ENCODE data around the gene TUB. TPM values are rescaled to one million over a fixed set of nuclear protein-coding genes. Genes with fewer than 3 reads are reported as not detected.

The TUB gene
- 0.10 TPM in 1 of 2 replicates, not detected in the other for total RNA-seq
- total RNA-seq (2013): 0.21 TPM
- 0.03 and 0.06 TPM in 2 replicates for polyA plus RNA-seq
- not detected in 2 replicates for polyA minus RNA-seq

- Histone ChIP-seq H3K9me3 (ENCODE audit: control extremely low read depth in 1 of 3, control insufficient read depth in 2 of 3, insufficient read depth in 1 of 3, low read length in 2 of 3) (peaks cover 0 to 2% (median 0%) of the 10 kb centered on the region in 3 donors), H3K36me3 (replicated peaks in 1 of 2; ENCODE audit: control extremely low read depth in 1 of 2, control insufficient read depth in 1 of 2, extremely low read depth in 1 of 2, insufficient read depth in 2 of 2, low read length in 1 of 2) (no peaks in the 10 kb centered on the region), H3K27ac (ENCODE audit: low read length in 2 of 2) (no peak within 1 kb of the TSS), H3K4me3 (ENCODE audit: control extremely low read depth in 1 of 5, extremely low read depth in 1 of 5, insufficient read depth in 1 of 5, low read depth in 2 of 5, low read length in 4 of 5) (peak within 1 kb of the TSS in 4 of 5 experiments; percentile 13 to 35 (median 33)), H3K27me3 (replicated peaks in 1 of 4; ENCODE audit: control extremely low read depth in 1 of 4, control insufficient read depth in 3 of 4, insufficient read depth in 4 of 4, low read length in 3 of 4) (peaks cover 0 to 47% (median 17%) of the 10 kb centered on the region in 4 experiments), H3K79me2 (ENCODE audit: control insufficient read depth, insufficient read depth, low read length) (no peaks in the 10 kb centered on the region), H4K20me1 (ENCODE audit: control insufficient read depth, insufficient read depth, low read length, poor library complexity, severe bottlenecking) (no peaks in the 10 kb centered on the region), H3K4me1 (ENCODE audit: control insufficient read depth in 2 of 2, insufficient read depth in 2 of 2, low read length in 2 of 2) (peaks cover 11 to 12% of the 10 kb centered on the region in 2 donors), H3K9ac (ENCODE audit: low read length) (peak within 1 kb of the TSS; percentile 35), H2AFZ (ENCODE audit: insufficient read depth, low read depth, low read length, poor library complexity, severe bottlenecking) (peak within 1 kb of the TSS; percentile 51), H3K4me2 (replicated peaks; ENCODE audit: low read depth, low read length, poor library complexity, severe bottlenecking) (peak within 1 kb of the TSS; percentile 72)
- Mint-ChIP-seq H3K27me3 (peaks cover 58% of the 10 kb centered on the region), H3K27ac (no peak within 1 kb of the TSS), H3K9me3 (ENCODE audit: insufficient read depth) (no peaks in the 10 kb centered on the region), H3K4me1 (peaks cover 10% of the 10 kb centered on the region), H3K4me3 (peak within 1 kb of the TSS; percentile 77)
- DNase-seq (peak; percentile 15), ATAC-seq (ENCODE audit: low read depth) (peak; percentile 28)
- CTCF ChIA-PET: interaction anchor here (1.1 kb wide), 1 partner anchor 19 kb away, joined by 3 read pairs; no protein-coding TSS in a partner anchor
- TF ChIP-seq CTCF (IDR thresholded peaks at IDR 0.05) (no peak), EZH2 (IDR thresholded peaks at IDR 0.05; ENCODE audit: borderline replicate concordance, insufficient read depth, low read depth, low read length, poor library complexity, severe bottlenecking) (no peak)
- POLR2A ChIA-PET: no interaction called here
- 4% methylated on average over 100 of the region's 104 CpGs for WGBS (ENCODE audit: insufficient coverage)
- intact Hi-C loops (cut with micrococcal nuclease): no loop called here
These were observed at the start of gene TUB for GRCh38 chr11:8080674-8081590. Gene TUB (plus strand): TSS chr11:8081211. CDS start chr11:8081511, 300 bp downstream.

Measured in B cell (primary cell).